BJ (cell line): ENCODE results near the gene MACROH2A1. TPM values are rescaled to one million over a fixed set of nuclear protein-coding genes. Genes with fewer than 3 reads are reported as not detected.

ENCODE experiments used
- CTCF ChIA-PET: fragments of 350-600 bp; formaldehyde crosslinking; extraction: SDS; loops from one replicate; lab custom pipeline; 2021; ENCODE audit warnings: antibody characterized with exemption, inconsistent platforms; lab: Yijun Ruan, JAX
- POLR2A ChIA-PET: fragments of 300-600 bp; sonication (Branson Sonifier 250); formaldehyde crosslinking; extraction: SDS; loops from one replicate; lab custom pipeline; 2021; ENCODE audit warnings: antibody characterized with exemption; lab: Charles Lee
- DNase-seq: peaks from one replicate; pipeline ENCODE4 v3.0.0-alpha.2; 2011; ENCODE audit warnings: low read depth
- H3K27me3 ChIP-seq: 2 replicates; pipeline ENCODE4 v1.6.0; 2011; ENCODE audit warnings: low read length; ENCODE audit not compliant: control insufficient read depth, insufficient read depth
- H3K36me3 ChIP-seq: 2 replicates; pipeline ENCODE4 v1.5.1; 2011; ENCODE audit warnings: low read length; ENCODE audit not compliant: control insufficient read depth, insufficient read depth
- H3K4me3 ChIP-seq: 2 replicates; pipeline ENCODE4 v1.5.1; 2011; ENCODE audit warnings: low read depth, mild to moderate bottlenecking, control low read depth, low read length
- polyA plus RNA-seq: library from polyadenylated mRNA; depleted of rRNA; stranded (reverse); fragments of >200 nt; gene quantifications from 2 replicates; pipeline ENCODE4 v1.2.3, GENCODE V29; 2011
- TF ChIP-seq, protein P1 (sequence below): IDR thresholded peaks from 2 replicates; pipeline ENCODE4 v1.5.1; 2011; ENCODE audit warnings: low read depth, mild to moderate bottlenecking, control low read depth, inconsistent platforms, low read length, moderate library complexity; ENCODE audit not compliant: insufficient read depth

Gene MACROH2A1
- polyA plus RNA-seq, 1 experiment: 96.0 TPM

DNA sequence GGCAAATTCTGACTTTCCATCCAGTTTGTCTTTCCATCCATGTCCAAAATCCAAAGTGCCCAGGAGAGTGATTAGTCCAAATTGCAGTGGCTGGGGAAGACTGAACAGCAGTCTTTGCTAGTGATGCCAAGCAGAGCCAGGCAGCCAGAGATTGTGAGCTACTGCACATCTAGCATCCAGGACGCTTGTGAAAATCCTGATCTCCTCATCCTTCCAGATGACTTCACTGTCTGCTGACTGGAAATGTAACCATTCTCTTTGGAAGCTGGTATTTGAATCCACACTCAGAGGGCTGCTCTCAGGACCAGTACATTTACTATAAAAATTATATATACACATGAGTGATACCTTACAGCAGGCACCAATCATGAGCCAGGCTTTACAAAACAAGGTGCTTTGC, 49.6 kb downstream of the MACROH2A1 start:
- TF ChIP-seq, protein P1, sequence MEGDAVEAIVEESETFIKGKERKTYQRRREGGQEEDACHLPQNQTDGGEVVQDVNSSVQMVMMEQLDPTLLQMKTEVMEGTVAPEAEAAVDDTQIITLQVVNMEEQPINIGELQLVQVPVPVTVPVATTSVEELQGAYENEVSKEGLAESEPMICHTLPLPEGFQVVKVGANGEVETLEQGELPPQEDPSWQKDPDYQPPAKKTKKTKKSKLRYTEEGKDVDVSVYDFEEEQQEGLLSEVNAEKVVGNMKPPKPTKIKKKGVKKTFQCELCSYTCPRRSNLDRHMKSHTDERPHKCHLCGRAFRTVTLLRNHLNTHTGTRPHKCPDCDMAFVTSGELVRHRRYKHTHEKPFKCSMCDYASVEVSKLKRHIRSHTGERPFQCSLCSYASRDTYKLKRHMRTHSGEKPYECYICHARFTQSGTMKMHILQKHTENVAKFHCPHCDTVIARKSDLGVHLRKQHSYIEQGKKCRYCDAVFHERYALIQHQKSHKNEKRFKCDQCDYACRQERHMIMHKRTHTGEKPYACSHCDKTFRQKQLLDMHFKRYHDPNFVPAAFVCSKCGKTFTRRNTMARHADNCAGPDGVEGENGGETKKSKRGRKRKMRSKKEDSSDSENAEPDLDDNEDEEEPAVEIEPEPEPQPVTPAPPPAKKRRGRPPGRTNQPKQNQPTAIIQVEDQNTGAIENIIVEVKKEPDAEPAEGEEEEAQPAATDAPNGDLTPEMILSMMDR: no peak
- ChIA-PET CTCF (interaction anchor here (1.6 kb wide), 1 partner anchor 77 kb away, joined by 4 read pairs; no protein-coding TSS in a partner anchor), POLR2A (no interaction called here)
- Histone ChIP-seq H3K27me3 (no peaks in the 10 kb centered on the region), H3K36me3 (peaks cover 10% of the 10 kb centered on the region), H3K4me3 (no peak overlapping the region)
- DNase-seq: no peak

DNA sequence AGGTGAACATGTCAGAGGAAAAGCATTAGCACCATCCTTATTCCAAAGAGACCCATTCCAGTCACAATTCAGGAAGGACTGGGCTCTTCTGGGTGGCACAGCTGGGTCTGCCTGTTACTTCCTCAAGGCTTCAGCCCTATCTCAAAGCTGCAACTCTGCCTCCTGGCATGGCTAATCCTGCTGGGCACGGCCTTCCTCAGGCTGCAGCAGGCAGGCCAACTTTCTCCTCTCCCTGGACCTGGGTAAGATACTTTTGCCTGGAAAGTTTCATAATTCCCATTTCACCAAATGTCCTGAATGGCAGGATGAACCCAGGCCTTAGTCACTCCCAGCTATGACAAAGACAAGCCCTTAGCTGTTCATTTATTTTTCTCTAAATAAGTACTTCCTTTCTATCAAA, 50.1 kb downstream of the MACROH2A1 start:
- DNase-seq: no peak
- H3K27me3 ChIP-seq: no peaks in the 10 kb centered on the region
- no peak overlapping the region for H3K4me3 ChIP-seq
- POLR2A ChIA-PET: no interaction called here
- peaks cover 10% of the 10 kb centered on the region for H3K36me3 ChIP-seq
- TF ChIP-seq, protein P1: no peak
- CTCF ChIA-PET: interaction anchor here (1.6 kb wide), 1 partner anchor 77 kb away, joined by 4 read pairs; no protein-coding TSS in a partner anchor

DNA sequence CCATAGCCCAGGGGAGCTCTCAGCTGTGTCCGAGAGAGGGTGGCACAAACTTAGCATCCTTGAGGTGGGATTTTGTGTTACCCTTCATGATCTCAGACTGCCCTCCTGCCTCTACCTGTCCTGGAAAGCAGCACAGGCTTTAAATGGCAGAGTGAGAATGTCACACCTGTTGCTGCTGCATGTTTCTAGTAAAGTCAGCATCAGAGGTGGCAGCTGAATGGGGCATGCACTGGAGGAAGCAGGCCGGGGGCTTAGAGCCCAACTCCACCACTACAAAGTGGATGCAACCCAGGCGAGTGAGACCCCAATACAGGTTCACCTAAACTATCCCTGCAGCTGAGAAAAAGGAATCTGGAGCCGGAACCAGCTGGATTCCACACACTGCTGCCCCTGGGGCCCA, 51.6 kb downstream of the MACROH2A1 start:
- ChIA-PET CTCF (no interaction called here), POLR2A (no interaction called here)

DNA sequence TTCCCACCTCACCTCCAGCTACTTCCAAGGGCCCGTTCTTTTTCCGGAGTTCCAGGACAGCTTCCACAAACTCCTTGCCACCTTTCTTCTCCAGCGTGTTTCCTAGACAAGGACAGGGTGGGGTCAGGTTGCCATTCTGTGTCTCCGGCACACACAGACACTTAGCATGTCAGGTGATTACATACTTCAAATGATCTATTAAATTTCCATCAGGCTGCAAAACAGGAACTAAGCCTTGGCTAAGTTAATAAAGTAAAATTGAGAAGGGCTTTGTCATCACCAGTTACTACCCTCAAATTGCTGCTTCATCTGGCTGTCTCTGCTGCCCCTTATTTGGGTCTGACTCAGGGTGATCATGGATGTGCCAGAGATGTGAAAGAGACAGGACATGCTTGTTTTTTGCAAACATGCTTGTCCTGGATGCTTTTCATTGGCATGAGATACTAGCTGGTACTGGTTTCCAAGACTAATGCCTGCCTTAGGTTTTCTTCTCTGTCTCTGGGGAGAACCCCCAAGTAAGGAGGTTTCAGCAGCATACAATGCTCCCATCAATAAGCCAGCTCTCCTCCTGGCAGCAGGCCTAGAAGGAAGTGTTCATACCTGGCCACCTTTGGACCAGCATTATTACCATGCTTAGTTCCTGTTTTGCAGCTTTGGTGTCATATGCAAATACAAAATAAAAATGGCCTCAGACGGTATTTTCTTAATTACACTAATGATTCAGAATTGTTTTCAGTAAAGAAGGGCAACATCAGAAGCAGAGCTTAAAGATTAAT, 52.9 kb downstream of the MACROH2A1 start:
- Histone ChIP-seq H3K36me3 (peaks cover 27% of the 10 kb centered on the region), H3K27me3 (no peaks in the 10 kb centered on the region), H3K4me3 (no peak overlapping the region)
- TF ChIP-seq, protein P1: no peak
- CTCF ChIA-PET: interaction anchor here (1.6 kb wide), 1 partner anchor 13 kb away, joined by 6 read pairs; no protein-coding TSS in a partner anchor
- DNase-seq: no peak
- POLR2A ChIA-PET: no interaction called here

More for the DNA sequence above, 51.6 kb downstream of the MACROH2A1 start:
- Histone ChIP-seq H3K27me3 (no peaks in the 10 kb centered on the region), H3K4me3 (no peak overlapping the region), H3K36me3 (peaks cover 18% of the 10 kb centered on the region)
- DNase-seq: no peak
- TF ChIP-seq, protein P1: no peak

DNA sequence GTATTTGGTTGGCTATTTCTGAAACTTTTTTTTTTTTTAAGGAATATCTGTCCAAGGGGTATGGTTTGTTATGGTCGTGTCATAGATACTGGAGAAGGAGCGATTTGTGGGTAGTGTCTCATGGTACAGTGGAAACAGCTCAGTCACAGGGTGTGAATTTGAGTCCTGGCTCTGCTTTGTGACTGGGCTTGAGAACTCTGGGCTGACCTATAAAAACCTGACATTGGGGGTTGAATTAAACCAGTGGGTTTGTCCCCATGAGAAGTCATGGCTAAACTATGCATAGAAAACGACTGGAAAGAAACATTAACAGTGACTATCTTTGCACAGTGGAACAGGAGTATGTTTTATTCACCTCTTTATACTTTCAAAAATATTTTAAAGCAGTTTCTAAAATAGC, 54.7 kb downstream of the MACROH2A1 start:
- ChIA-PET CTCF (interaction anchor here (0.6 to 1.1 kb wide), 5 partner anchors 47 to 337 kb away, joined by 3 to 5 read pairs (median 3); no protein-coding TSS in a partner anchor), POLR2A (interaction anchor here (0.6 kb wide), 1 partner anchor 26 kb away, joined by 3 read pairs; no protein-coding TSS in a partner anchor)
- Histone ChIP-seq H3K36me3 (peaks cover 20% of the 10 kb centered on the region), H3K4me3 (no peak overlapping the region), H3K27me3 (no peaks in the 10 kb centered on the region)
- TF ChIP-seq, protein P1: no peak
- no peak for DNase-seq
